Esophagus squamous epithelium (tissue), 4 donors: ENCODE results near the gene RNF220.

ENCODE experiments used
- CTCF ChIP-seq, 6 experiments: fragments of 450-650 bp in 4 of 6; fragments of 200-600 bp in 2 of 6; sonication (generic) in 2 of 6; IDR thresholded peaks; one replicate each; pipeline ENCODE4 v1.5.1; 2016 to 2019; ENCODE audit warnings: antibody characterized with exemption in 6 of 6, mild to moderate bottlenecking in 4 of 6, moderate library complexity in 4 of 6
- POLR2A ChIP-seq, 4 donors: fragments of 450-650 bp; IDR thresholded peaks; one replicate each; pipeline ENCODE4 v1.6.1; 2017; ENCODE audit warnings: antibody characterized with exemption in 4 of 4, mild to moderate bottlenecking in 4 of 4, moderate library complexity in 3 of 4

- TF ChIP-seq CTCF (IDR thresholded peaks at IDR 0.05) (no peak), POLR2A (IDR thresholded peaks at IDR 0.05) (no peak)
Observed at GRCh38 chr1:44675186-44675585, 270.1 kb downstream of the RNF220 start.
